ENCODE measurements around the gene CCDC69.

DNA sequence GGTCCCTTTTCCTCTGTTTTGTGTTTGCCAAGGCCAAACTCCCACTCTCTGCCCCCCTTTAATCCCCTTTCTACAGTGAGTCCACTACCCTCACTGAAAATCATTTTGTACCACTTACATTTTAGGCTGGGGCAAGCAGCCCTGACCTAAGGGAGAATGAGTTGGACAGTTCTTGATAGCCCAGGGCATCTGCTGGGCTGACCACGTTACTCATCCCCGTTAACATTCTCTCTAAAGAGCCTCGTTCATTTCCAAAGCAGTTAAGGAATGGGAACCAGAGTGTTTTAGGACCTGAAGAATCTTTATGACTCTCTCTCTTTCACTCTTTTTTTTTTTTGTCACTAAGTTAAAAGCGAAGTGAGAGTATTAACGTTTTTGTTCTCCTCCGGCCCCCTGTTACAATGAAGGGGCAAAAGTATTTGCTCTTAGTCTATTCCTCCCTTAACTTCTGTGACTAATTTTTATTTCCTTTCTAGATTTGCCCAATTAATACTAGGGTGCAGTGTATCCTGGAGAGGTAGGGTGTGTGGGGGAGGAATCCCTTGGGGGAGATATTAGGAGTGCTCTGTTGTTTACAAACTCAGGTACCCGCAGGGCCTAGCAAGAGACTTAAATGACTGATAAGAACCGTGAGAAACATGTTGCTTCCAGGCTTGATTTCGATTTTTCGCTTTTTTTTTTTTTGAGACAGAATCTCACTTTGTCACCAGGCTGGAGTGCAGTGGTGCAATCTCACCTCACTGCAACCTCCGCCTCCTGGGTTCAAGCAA lies 43.8 kb upstream of the CCDC69 start:
- TF ChIP-seq, protein P1, sequence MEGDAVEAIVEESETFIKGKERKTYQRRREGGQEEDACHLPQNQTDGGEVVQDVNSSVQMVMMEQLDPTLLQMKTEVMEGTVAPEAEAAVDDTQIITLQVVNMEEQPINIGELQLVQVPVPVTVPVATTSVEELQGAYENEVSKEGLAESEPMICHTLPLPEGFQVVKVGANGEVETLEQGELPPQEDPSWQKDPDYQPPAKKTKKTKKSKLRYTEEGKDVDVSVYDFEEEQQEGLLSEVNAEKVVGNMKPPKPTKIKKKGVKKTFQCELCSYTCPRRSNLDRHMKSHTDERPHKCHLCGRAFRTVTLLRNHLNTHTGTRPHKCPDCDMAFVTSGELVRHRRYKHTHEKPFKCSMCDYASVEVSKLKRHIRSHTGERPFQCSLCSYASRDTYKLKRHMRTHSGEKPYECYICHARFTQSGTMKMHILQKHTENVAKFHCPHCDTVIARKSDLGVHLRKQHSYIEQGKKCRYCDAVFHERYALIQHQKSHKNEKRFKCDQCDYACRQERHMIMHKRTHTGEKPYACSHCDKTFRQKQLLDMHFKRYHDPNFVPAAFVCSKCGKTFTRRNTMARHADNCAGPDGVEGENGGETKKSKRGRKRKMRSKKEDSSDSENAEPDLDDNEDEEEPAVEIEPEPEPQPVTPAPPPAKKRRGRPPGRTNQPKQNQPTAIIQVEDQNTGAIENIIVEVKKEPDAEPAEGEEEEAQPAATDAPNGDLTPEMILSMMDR (IDR thresholded peaks at IDR 0.05) = no peak
- TF ChIP-seq EZH2 (IDR thresholded peaks at IDR 0.05; ENCODE audit: borderline replicate concordance, insufficient read depth, low read depth, low read length, poor library complexity, severe bottlenecking) = no peak

All from B cell (primary cell).